HFFc6 (cell line): ENCODE results near the gene SMPD2. TPM values are rescaled to one million over a fixed set of nuclear protein-coding genes. Genes with fewer than 3 reads are reported as not detected.

ENCODE experiments used
- DNase-seq: peaks from one replicate; pipeline ENCODE4 v3.0.0-alpha.2; 2018
- H3K27ac Mint-ChIP-seq: 2 replicates; pipeline ENCODE4 v1.8.0; 2020; ENCODE audit warnings: mild to moderate bottlenecking, mixed read lengths
- H3K27me3 Mint-ChIP-seq: 2 replicates; pipeline ENCODE4 v1.8.0; 2021; ENCODE audit warnings: mild to moderate bottlenecking, moderate library complexity, mixed read lengths; ENCODE audit not compliant: insufficient read depth
- H3K36me3 Mint-ChIP-seq: 2 replicates; pipeline ENCODE4 v1.8.0; 2021; ENCODE audit warnings: low read depth, mixed read lengths
- H3K4me1 Mint-ChIP-seq: 2 replicates; pipeline ENCODE4 v1.8.0; 2020; ENCODE audit warnings: low read depth, mixed read lengths
- H3K4me3 Mint-ChIP-seq: 2 replicates; pipeline ENCODE4 v1.8.0; 2020; ENCODE audit warnings: mild to moderate bottlenecking, moderate library complexity, mixed read lengths
- H3K9me3 Mint-ChIP-seq: 2 replicates; pipeline ENCODE4 v1.8.0; 2020; ENCODE audit warnings: mild to moderate bottlenecking, mixed read lengths
- total RNA-seq, 6 experiments: library from RNA; stranded (reverse); fragmentation: NEBNext Ultra II Directional; extraction: Animal tissue kit (Norgen Biotek cat#: 25700); gene quantifications; 2 replicates in 1 of 6; 3 replicates in 5 of 6; pipeline ENCODE4 v1.2.3, GENCODE V29; 2021
- TF ChIP-seq, protein P1 (sequence below): fragments of 200-600 bp; sonication (generic); IDR thresholded peaks from 2 replicates; pipeline ENCODE4 v1.5.0; 2021; ENCODE audit warnings: antibody characterized with exemption, mild to moderate bottlenecking

The SMPD2 gene
- total RNA-seq, 6 experiments from 2014 or later = 5.0 to 7.4 (median 5.7) TPM

DNA sequence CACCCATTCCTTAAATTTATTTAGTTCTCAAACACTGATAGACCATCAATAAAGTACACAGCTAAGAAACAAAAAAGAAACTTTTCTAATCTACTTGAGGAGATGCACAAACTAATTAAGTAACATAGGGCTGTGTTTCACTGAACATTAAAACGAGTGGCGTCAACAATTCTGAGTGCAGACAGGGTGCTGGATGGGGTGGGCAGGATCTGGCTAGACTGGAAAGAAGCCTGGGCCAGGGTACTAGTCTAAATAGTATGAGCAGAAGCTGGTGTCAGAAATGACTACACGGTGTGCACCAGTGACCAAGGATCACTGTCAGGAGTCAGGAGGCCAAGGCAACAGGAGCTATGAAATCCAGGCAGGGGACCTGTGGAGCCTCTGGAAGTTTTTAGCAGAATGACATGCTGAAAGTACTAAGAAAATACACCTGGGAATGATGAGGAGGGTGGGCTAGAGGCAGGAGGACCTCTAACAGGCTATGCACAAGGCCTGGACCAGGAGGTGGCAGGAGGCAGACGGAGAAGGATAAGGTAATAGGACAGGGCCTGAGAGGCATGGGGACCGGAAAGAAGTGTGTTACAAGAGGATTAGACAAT, 29.2 kb downstream of the SMPD2 start:
- Mint-ChIP-seq H3K36me3 (peaks cover 40% of the 10 kb centered on the region), H3K27ac (no peak overlapping the region), H3K9me3 (no peaks in the 10 kb centered on the region), H3K4me1 (no peaks in the 10 kb centered on the region), H3K27me3 (no peaks in the 10 kb centered on the region; the same call in 1 of the 2 replicates), H3K4me3 (no peak overlapping the region)
- TF ChIP-seq, protein P1, sequence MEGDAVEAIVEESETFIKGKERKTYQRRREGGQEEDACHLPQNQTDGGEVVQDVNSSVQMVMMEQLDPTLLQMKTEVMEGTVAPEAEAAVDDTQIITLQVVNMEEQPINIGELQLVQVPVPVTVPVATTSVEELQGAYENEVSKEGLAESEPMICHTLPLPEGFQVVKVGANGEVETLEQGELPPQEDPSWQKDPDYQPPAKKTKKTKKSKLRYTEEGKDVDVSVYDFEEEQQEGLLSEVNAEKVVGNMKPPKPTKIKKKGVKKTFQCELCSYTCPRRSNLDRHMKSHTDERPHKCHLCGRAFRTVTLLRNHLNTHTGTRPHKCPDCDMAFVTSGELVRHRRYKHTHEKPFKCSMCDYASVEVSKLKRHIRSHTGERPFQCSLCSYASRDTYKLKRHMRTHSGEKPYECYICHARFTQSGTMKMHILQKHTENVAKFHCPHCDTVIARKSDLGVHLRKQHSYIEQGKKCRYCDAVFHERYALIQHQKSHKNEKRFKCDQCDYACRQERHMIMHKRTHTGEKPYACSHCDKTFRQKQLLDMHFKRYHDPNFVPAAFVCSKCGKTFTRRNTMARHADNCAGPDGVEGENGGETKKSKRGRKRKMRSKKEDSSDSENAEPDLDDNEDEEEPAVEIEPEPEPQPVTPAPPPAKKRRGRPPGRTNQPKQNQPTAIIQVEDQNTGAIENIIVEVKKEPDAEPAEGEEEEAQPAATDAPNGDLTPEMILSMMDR = no peak
- no peak for DNase-seq

DNA sequence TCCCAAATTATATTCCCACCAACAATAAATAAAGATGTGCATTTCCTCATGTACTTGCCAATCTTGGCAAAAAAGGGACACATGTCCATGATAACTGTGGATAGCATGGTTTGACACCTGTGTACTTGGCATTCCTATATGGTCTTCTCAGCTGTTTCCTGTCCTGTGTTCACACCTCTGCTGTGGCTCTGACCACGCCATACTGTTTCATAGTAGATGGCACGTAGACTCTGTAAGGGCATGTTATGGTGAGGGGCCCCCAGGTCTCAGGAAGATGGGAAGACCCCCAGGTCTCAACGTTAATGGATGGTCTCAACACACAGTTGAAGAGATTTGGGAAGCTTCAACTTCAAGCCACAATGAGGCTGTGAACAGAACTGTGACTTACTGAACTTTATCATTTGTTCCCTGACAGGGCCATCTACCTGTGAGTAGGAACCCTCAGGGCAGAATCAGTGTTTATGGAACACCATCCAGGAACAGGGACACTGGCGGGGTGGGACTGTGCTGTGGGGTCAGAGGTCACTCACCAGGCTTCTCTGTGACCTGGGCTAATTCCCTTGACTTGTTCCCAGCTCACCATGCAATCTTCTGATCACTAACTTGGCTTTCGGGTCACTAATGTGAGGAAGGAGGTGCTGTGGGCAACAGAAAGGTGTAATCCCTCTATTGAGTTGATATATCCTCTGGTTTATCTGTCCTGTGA, 30.7 kb downstream of the SMPD2 start:
- Mint-ChIP-seq H3K27ac (no peak overlapping the region), H3K4me1 (no peaks in the 10 kb centered on the region), H3K27me3 (no peaks in the 10 kb centered on the region; the same call in 1 of the 2 replicates), H3K4me3 (no peak overlapping the region), H3K9me3 (no peaks in the 10 kb centered on the region), H3K36me3 (peaks cover 40% of the 10 kb centered on the region)
- TF ChIP-seq, protein P1 = no peak
- no peak for DNase-seq

DNA sequence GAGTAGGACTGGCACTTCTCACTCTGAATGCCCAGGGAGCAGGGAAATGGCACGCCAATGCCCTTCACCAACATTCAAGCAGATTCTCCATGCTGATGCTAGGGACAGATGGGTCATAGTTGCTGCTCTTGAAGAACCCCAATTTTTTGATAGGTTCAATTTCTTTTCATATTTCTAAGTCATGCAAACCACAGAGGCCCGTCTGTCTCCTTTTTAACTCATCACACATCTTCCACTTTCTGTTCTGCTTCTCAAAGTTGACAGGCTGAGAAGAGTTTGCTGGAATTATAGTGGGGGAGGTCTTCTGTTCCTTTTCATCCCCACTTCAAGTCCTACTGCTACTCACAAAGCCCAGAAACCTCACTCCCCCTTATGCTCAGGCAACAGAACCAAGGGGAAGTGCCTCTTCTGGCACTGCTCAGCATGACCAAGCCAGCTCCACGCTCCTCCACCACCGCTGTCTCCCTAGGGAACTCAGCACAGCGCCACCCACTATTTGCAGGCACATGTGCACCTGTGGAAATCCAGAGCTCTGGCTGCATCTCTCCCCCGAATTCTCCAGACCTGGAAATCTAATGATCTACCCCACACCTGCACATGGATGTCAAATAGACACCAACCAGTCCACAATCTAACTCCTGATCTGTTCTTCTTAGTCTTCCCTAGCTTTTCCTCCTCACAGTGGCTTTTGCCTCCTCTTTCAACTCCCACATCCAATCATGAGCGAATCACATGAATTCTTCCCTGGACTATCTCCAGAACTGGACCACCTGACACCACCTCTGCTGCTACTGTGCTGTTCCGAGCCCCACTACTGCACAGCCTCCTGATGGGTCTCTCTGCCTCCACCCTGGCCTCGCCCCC, 31.8 kb downstream of the SMPD2 start:
- no peaks in the 10 kb centered on the region for H3K27me3 Mint-ChIP-seq
- no peak overlapping the region for H3K4me3 Mint-ChIP-seq
- no peak overlapping the region for H3K27ac Mint-ChIP-seq
- no peak for DNase-seq
- H3K4me1 Mint-ChIP-seq = peaks cover under 1% of the 10 kb centered on the region
- peaks cover 35% of the 10 kb centered on the region for H3K36me3 Mint-ChIP-seq
- no peaks in the 10 kb centered on the region for H3K9me3 Mint-ChIP-seq
- TF ChIP-seq, protein P1 = no peak

DNA sequence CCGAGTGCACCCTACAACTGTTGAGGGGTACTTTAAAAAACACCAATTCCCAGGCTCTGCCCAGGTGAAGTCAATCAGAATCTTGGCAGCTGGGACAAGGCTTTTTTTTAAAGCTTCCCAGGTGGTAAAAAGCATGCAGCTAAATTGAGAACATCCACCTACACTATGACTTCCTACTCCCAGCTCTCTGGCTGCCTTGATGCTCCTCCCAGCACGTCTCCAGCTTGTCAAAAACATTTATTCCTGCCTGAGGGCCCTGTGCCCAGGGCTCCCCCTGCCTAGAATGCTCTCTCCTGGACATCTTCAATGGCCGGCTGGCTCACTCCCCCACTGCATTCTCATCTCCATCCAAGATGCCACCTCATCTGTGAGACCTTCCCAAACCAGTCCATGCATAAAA, 32.6 kb downstream of the SMPD2 start:
- no peak overlapping the region for H3K27ac Mint-ChIP-seq
- no peak for DNase-seq
- H3K4me3 Mint-ChIP-seq = no peak overlapping the region
- TF ChIP-seq, protein P1 = no peak
- no peaks in the 10 kb centered on the region for H3K27me3 Mint-ChIP-seq
- peaks cover 8% of the 10 kb centered on the region for H3K4me1 Mint-ChIP-seq
- H3K9me3 Mint-ChIP-seq = no peaks in the 10 kb centered on the region
- peaks cover 31% of the 10 kb centered on the region for H3K36me3 Mint-ChIP-seq

- peaks cover 25% of the 10 kb centered on the region for H3K4me1 Mint-ChIP-seq
- H3K27me3 Mint-ChIP-seq = no peaks in the 10 kb centered on the region
- H3K4me3 Mint-ChIP-seq = no peak overlapping the region
- peaks cover 46% of the 10 kb centered on the region for H3K36me3 Mint-ChIP-seq
- H3K9me3 Mint-ChIP-seq = no peaks in the 10 kb centered on the region
- DNase-seq = no peak
- TF ChIP-seq, protein P1 = no peak
- no peak overlapping the region for H3K27ac Mint-ChIP-seq
Observed at GRCh38 chr6:109474995-109475394, 34.5 kb downstream of the SMPD2 start.
